ENCODE data around the gene TRAPPC11. TPM values are rescaled to one million over a fixed set of nuclear protein-coding genes. Genes with fewer than 3 reads are reported as not detected.

The TRAPPC11 gene
- polyA plus RNA-seq, 1 experiment, result 47.6 TPM

DNA sequence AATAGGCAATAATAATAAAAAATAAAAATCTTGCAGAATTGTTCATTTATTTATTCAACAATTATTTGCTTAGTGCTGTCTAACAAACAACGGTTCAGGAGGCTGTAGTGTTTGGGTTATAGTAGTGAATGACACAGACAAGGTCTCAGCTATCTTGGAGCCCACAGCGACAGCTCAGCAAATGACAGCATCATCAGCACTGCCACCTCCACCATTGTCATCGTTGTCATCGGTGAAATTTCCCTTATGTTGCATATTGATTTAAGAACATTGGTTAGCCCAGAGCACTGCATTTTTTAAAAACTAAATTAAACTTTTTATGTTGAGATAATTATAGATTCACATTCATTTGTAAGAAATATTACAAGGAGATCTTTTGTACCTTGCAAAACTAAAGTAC lies 79.9 kb downstream of the TRAPPC11 start:
- Histone ChIP-seq H3K27ac (ENCODE audit: low read depth, low read length) (no peak overlapping the region), H3K4me3 (ENCODE audit: low read depth, low read length) (no peak overlapping the region), H3K9me3 (ENCODE audit: control insufficient read depth, insufficient read depth, low read length) (no peaks in the 10 kb centered on the region), H3K27me3 (ENCODE audit: control insufficient read depth, insufficient read depth, low read length) (no peaks in the 10 kb centered on the region)
- CTCF ChIA-PET, result no interaction called here
- POLR2A ChIA-PET, result no interaction called here
- TF ChIP-seq, protein P1, sequence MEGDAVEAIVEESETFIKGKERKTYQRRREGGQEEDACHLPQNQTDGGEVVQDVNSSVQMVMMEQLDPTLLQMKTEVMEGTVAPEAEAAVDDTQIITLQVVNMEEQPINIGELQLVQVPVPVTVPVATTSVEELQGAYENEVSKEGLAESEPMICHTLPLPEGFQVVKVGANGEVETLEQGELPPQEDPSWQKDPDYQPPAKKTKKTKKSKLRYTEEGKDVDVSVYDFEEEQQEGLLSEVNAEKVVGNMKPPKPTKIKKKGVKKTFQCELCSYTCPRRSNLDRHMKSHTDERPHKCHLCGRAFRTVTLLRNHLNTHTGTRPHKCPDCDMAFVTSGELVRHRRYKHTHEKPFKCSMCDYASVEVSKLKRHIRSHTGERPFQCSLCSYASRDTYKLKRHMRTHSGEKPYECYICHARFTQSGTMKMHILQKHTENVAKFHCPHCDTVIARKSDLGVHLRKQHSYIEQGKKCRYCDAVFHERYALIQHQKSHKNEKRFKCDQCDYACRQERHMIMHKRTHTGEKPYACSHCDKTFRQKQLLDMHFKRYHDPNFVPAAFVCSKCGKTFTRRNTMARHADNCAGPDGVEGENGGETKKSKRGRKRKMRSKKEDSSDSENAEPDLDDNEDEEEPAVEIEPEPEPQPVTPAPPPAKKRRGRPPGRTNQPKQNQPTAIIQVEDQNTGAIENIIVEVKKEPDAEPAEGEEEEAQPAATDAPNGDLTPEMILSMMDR (IDR thresholded peaks at IDR 0.05; ENCODE audit: low read depth, low read length), result no peak
- no peak for DNase-seq (ENCODE audit: low read depth, low spot score)

DNA sequence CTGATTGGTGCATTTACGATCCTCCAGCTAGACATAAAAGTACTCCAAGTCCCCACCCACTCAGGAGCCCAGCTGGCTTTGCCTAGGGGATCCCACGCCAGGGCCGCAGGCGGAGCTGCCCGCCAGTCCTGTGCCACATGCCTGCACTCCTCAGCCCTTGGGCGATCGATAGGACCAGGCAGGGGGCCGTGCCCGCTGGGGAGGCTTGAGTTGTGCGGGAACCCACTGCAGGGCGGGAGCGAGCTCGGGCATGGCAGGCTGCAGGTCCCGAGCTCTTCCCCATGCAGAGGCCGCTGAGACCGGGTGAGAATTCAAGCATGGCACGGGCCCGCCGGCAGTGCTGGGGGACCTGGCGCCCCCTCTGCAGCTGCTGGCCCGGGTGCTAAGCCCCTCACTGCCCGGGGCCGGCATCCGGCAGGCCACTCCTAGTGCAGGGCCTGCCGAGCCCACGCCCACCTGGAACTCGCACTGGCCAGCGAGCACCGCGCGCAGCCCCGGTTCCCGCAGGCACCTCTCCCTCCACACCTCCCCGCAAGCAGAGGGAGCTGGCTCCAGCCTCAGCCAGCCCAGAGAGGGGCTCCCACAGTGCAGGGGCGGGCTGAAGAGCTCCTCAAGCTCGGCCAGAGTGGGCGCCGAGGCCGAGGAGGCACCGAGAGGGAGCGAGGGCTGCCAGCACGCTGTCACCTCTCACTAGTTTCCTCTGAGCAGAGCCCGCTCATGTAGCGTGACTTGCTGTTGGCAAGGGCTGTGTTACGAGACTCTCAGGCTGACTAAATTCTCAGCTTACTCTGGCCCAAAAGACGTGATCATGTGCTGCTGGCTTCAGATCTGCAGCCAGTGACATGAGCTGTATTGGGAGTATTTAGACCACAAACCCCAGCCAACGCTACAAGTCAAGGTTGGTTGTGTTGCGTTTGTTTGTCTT lies 87.5 kb downstream of the TRAPPC11 start:
- H3K4me3 ChIP-seq (ENCODE audit: low read depth, low read length), result no peak overlapping the region
- peaks cover 3% of the 10 kb centered on the region for H3K27me3 ChIP-seq (ENCODE audit: control insufficient read depth, insufficient read depth, low read length)
- POLR2A ChIA-PET, result no interaction called here
- TF ChIP-seq, protein P1 (IDR thresholded peaks at IDR 0.05; ENCODE audit: low read depth, low read length), result no peak
- CTCF ChIA-PET, result no interaction called here
- H3K9me3 ChIP-seq (ENCODE audit: control insufficient read depth, insufficient read depth, low read length), result peaks cover 6% of the 10 kb centered on the region; the same call in 1 of the 2 replicates
- no peak for DNase-seq (ENCODE audit: low read depth, low spot score)
- H3K27ac ChIP-seq (ENCODE audit: low read depth, low read length), result no peak overlapping the region

DNA sequence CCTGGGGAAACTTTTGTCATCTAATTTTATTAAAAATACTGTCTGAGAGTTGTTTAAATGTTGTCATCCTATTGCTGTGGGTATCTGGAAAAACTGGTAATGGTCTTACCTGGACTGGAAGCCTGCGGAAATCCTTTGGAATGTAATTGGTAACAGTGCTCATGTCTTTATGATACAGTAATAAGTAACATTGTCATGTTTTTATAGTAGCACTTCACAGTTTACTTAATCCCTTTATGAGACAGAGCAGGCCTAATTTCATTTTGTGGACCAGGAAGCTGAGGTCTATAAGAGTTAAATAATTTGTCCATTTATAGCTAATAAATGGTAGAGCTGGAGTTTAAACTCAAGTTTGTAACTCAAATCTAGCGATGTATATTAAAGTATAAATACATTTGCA lies 88.3 kb downstream of the TRAPPC11 start:
- TF ChIP-seq, protein P1 (IDR thresholded peaks at IDR 0.05; ENCODE audit: low read depth, low read length), result no peak
- ChIA-PET POLR2A (no interaction called here), CTCF (no interaction called here)
- Histone ChIP-seq H3K27me3 (ENCODE audit: control insufficient read depth, insufficient read depth, low read length) (peaks cover 3% of the 10 kb centered on the region), H3K9me3 (ENCODE audit: control insufficient read depth, insufficient read depth, low read length) (peaks cover 6% of the 10 kb centered on the region; the same call in 1 of the 2 replicates), H3K27ac (ENCODE audit: low read depth, low read length) (no peak overlapping the region), H3K4me3 (ENCODE audit: low read depth, low read length) (no peak overlapping the region)
- no peak for DNase-seq (ENCODE audit: low read depth, low spot score)

GRCh38 chr4:183747931-183748670 lies 89.0 kb downstream of the TRAPPC11 start:
- H3K4me3 ChIP-seq (ENCODE audit: low read depth, low read length), result no peak overlapping the region
- ChIA-PET CTCF (no interaction called here), POLR2A (no interaction called here)
- no peak overlapping the region for H3K27ac ChIP-seq (ENCODE audit: low read depth, low read length)
- peaks cover 6% of the 10 kb centered on the region; the same call in 1 of the 2 replicates for H3K9me3 ChIP-seq (ENCODE audit: control insufficient read depth, insufficient read depth, low read length)
- TF ChIP-seq, protein P1 (IDR thresholded peaks at IDR 0.05; ENCODE audit: low read depth, low read length), result no peak
- peaks cover 3% of the 10 kb centered on the region for H3K27me3 ChIP-seq (ENCODE audit: control insufficient read depth, insufficient read depth, low read length)
- DNase-seq (ENCODE audit: low read depth, low spot score), result no peak

DNA sequence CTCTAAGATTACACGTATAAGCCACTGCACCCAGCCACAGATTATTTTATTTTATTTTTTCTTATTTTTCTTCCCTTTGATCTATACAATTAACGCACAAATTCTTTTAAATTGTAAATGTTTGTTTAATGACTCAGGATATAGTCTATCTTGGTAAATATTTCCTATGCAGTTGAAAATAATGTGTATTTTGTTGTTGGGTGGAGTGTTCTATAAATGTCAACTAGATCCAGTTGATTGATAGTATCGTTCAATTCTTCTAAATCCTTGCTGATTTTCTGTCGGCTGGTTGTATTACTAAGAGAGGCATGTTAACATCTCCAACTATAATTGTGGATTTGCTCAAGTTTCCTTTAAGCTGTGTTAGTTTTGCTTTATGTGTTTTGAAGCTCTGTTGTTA lies 92.0 kb downstream of the TRAPPC11 start:
- TF ChIP-seq, protein P1 (IDR thresholded peaks at IDR 0.05; ENCODE audit: low read depth, low read length), result no peak
- POLR2A ChIA-PET, result no interaction called here
- CTCF ChIA-PET, result interaction anchor here (0.6 kb wide), 1 partner anchor 11 kb away, joined by 3 read pairs; no protein-coding TSS in a partner anchor

More for the DNA sequence above, 92.0 kb downstream of the TRAPPC11 start:
- Histone ChIP-seq H3K4me3 (ENCODE audit: low read depth, low read length) (no peak overlapping the region), H3K27ac (ENCODE audit: low read depth, low read length) (no peak overlapping the region), H3K27me3 (ENCODE audit: control insufficient read depth, insufficient read depth, low read length) (peaks cover 3% of the 10 kb centered on the region), H3K9me3 (ENCODE audit: control insufficient read depth, insufficient read depth, low read length) (peaks cover 6% of the 10 kb centered on the region; the same call in 1 of the 2 replicates)
- no peak for DNase-seq (ENCODE audit: low read depth, low spot score)

Data from AG04450 (cell line).